Measurements from ENCODE around the gene TADA2B. TPM values are rescaled to one million over a fixed set of nuclear protein-coding genes. Genes with fewer than 3 reads are reported as not detected.
"Not testable (repeated sequence)": the region's sequence is repeated elsewhere in the genome, so short reads cannot be mapped to it uniquely, and the experiment has no call there.

TADA2B gene
- total RNA-seq, 1 donor from 2014 or later, result 23.2 TPM

DNA sequence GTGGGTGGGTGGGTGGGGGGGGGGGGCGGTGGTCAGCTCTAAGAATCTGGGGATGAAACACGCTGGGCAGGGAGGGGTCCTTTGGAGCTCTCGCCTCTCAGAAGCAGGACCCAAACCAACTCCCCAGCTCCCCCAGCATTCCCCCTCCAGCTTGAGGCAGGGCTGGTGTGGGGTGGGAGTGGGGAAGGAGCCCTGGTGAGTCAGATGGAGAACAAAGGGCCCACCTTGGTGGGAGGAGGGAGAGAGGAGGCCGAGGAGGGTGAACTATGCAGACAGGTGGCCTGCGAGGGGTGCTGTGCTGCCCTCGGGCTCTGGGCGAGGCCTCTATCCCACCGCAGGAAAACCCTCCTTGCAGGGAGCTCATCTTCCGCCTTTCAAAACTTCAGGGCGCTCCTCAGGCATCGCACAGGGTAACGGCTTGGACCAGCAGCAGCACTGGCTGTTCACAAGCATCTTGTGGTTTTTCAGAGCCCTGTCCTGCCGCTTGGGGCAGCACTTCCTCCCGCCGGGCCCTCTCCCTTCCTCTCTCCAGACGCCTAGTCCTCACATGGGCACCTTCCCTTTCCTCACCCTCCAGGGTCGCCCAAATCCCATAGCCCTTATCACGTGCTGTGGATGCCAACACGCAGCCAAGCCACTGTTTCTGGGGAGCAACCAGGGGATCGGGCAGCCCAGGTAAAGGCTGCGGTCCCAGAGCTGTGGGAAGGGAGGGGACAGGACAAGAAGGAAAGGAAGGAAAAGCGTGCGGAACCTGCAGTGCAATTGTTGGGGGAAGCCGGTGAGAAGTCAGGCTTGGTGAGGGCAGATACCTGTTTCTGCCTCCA is 58.7 kb downstream of the TADA2B start:
- peaks cover 21% of the 10 kb centered on the region for H3K4me1 ChIP-seq
- H3K27ac ChIP-seq, result no peak overlapping the region
- ATAC-seq (peak; percentile 84), DNase-seq (peak; percentile 86)
- no peaks in the 10 kb centered on the region for H3K9me3 ChIP-seq
- no peaks in the 10 kb centered on the region for H3K27me3 ChIP-seq
- peak overlapping the region; percentile 72 for H3K4me3 ChIP-seq
- H3K36me3 ChIP-seq, result no peaks in the 10 kb centered on the region
- TF ChIP-seq, protein P1, sequence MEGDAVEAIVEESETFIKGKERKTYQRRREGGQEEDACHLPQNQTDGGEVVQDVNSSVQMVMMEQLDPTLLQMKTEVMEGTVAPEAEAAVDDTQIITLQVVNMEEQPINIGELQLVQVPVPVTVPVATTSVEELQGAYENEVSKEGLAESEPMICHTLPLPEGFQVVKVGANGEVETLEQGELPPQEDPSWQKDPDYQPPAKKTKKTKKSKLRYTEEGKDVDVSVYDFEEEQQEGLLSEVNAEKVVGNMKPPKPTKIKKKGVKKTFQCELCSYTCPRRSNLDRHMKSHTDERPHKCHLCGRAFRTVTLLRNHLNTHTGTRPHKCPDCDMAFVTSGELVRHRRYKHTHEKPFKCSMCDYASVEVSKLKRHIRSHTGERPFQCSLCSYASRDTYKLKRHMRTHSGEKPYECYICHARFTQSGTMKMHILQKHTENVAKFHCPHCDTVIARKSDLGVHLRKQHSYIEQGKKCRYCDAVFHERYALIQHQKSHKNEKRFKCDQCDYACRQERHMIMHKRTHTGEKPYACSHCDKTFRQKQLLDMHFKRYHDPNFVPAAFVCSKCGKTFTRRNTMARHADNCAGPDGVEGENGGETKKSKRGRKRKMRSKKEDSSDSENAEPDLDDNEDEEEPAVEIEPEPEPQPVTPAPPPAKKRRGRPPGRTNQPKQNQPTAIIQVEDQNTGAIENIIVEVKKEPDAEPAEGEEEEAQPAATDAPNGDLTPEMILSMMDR (IDR thresholded peaks at IDR 0.05), result peak; percentile 74
- intact Hi-C loops (cut with DNase I), result no loop called here

DNA sequence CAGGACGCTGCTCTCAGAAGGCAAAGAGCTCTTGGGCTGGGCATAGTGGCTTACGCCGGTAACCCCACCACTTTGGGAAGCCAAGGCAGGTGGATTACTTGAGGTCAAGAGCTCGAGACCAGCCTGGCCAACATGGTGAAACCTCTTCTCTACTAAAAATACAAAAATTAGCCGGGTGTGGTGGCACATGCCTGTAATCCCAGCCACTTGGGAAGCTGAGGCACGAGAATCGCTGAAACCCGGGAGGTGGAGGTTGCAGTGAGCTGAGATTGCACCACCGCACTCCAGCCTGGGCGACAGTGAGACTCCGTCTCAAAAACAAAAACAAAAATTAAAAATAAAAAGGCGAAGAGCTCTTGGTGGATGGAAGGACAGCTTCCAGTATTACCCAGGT is 59.3 kb downstream of the TADA2B start:
- H3K9me3 ChIP-seq; DNase-seq; H3K27me3 ChIP-seq; ATAC-seq; H3K36me3 ChIP-seq; intact Hi-C loops (cut with DNase I): not testable (repeated sequence)
- Histone ChIP-seq H3K4me1 (peaks cover 21% of the 10 kb centered on the region), H3K4me3 (peak overlapping the region; percentile 72), H3K27ac (peak overlapping the region; percentile 74)

DNA sequence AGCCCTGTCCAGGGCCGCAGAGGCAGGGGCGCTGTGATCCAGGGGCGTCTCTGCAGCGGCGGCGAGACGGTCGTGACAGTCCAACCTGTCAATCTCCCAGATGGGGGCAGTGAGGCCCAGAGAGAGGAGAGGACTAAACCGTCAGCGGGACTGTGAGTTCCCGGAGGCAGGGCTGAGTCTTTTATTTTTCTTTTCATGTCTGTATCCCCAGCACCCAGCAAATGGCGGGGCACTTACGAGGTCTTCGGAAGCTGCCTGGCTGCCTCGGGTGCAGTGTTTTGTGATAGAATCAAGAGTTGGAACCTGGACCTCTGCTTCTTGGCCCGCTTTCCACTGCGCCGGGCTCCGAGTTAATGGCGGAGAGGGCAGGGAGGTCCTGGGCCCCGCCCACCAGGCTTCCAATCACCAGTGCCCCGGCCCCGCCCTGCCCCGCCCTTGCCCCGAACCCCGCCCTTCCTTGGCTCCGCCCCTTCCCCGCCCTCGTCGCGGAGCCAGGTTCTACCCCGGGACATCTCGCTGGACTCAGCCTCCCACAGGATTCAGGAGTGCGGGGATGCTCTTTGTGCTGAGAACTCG is 59.9 kb downstream of the TADA2B start:
- H3K36me3 ChIP-seq, result no peaks in the 10 kb centered on the region
- ATAC-seq (peak; percentile 94), DNase-seq (peak; percentile 95)
- intact Hi-C loops (cut with DNase I), result no loop called here
- no peaks in the 10 kb centered on the region for H3K9me3 ChIP-seq
- no peaks in the 10 kb centered on the region for H3K27me3 ChIP-seq
- peak overlapping the region; percentile 72 for H3K4me3 ChIP-seq
- TF ChIP-seq, protein P1 (IDR thresholded peaks at IDR 0.05), result no peak
- peaks cover 21% of the 10 kb centered on the region for H3K4me1 ChIP-seq
- H3K27ac ChIP-seq, result peak overlapping the region; percentile 74

DNA sequence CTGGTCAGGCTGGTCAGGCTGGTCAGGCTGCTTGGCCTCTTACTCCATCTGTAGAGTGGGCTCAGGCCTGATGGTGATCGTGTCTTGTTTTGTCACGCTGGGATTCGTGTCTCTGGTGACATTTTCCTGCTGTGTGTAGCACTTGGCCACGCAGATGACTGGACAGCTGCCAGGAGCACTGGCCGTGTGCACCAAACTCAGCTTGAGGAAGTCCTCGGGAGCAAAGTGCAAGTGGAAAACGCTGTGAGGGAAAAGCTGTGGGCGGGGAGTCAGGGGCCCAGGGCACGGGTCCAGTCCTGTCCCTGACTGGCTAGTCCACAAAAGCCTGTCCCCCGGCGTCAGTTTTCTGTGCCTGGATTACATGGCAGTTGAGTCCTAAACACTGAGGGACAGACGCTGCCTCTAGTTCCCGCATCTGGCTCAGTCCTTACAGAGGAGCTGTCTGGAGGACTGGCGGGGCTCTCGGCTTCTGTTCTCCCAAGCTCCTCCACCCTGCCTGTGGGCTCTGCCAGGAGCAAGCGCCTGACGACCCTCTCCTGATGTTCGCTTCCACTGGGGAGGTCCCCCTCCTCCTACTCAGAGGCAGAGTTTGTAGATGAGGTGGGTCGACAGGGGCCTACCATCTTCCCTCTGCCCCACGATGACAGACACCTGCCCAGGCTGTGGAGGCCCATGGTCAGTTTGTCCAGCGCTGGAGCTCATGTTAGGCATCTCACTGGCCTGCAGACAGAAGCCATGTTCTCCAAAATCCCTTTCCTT is 60.6 kb downstream of the TADA2B start:
- H3K4me1 ChIP-seq, result peaks cover 21% of the 10 kb centered on the region
- H3K27me3 ChIP-seq, result no peaks in the 10 kb centered on the region
- peak overlapping the region; percentile 72 for H3K4me3 ChIP-seq
- TF ChIP-seq, protein P1 (IDR thresholded peaks at IDR 0.05), result no peak
- intact Hi-C loops (cut with DNase I), result no loop called here
- no peaks in the 10 kb centered on the region for H3K36me3 ChIP-seq
- H3K9me3 ChIP-seq, result no peaks in the 10 kb centered on the region
- DNase-seq (peak; percentile 80), ATAC-seq (peak; percentile 40)
- peak overlapping the region; percentile 74 for H3K27ac ChIP-seq

DNA sequence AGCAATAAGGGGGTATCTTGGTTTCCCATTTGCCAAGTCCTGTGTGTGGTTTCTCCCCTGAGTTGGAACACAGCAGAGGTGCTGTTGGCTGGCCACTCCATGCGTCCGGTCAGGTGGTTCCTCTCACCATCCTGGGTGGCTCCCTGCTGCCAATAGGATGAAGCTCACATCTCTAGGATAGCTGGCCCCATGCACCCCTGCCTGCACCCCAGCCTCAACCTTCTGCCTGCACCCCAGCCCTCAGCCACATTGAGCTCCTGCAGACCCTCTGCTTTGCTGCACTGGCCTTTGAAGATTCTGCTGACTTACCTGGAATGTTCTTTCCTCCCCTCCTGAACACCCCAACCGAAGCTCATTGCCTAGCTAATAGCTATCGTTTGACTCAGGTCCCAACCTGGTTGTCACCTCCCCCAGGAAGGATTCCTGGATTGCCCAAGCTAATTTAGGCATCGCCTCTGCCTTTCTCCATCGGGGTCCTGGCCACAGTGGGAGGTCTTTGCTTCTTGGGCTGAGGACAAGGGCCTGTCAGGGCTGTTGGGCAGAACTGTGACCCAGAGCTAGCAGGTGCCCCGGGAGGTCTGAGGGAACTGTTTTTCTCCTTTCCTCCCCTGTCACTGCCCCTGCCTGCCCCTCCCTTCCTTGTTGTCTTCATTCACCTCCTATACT is 61.3 kb downstream of the TADA2B start:
- no peak overlapping the region for H3K27ac ChIP-seq
- H3K9me3 ChIP-seq, result no peaks in the 10 kb centered on the region
- TF ChIP-seq, protein P1 (IDR thresholded peaks at IDR 0.05), result no peak
- H3K4me3 ChIP-seq, result no peak overlapping the region
- DNase-seq (no peak), ATAC-seq (no peak)
- H3K36me3 ChIP-seq, result no peaks in the 10 kb centered on the region
- intact Hi-C loops (cut with DNase I), result no loop called here
- H3K27me3 ChIP-seq, result no peaks in the 10 kb centered on the region
- peaks cover 21% of the 10 kb centered on the region for H3K4me1 ChIP-seq
